Neural crest cell (in vitro differentiated cells): ENCODE results near the gene CCNB1IP1. TPM values are rescaled to one million over a fixed set of nuclear protein-coding genes. Genes with fewer than 3 reads are reported as not detected.
"Not testable (repeated sequence)": the region's sequence is repeated elsewhere in the genome, so short reads cannot be mapped to it uniquely, and the experiment has no call there.

Source experiments
- DNase-seq: peaks from one replicate; pipeline ENCODE4 v3.0.0; 2021; ENCODE audit warnings: low read depth, mixed read lengths, low spot score
- H3K27ac Mint-ChIP-seq: one replicate; pipeline ENCODE4 v1.8.0; 2021; ENCODE audit warnings: mild to moderate bottlenecking, mixed read lengths; ENCODE audit not compliant: unreplicated experiment
- H3K27me3 Mint-ChIP-seq: 2 replicates; pipeline ENCODE4 v1.8.0; 2021; ENCODE audit warnings: low read depth, mild to moderate bottlenecking, mixed read lengths
- H3K36me3 Mint-ChIP-seq: 2 replicates; pipeline ENCODE4 v1.8.0; 2021; ENCODE audit warnings: low read depth, mild to moderate bottlenecking, mixed read lengths
- H3K4me1 Mint-ChIP-seq: 2 replicates; pipeline ENCODE4 v1.8.0; 2021; ENCODE audit warnings: mixed read lengths
- H3K4me3 Mint-ChIP-seq: one replicate; pipeline ENCODE4 v1.8.0; 2021; ENCODE audit warnings: mild to moderate bottlenecking, mixed read lengths
- H3K9me3 Mint-ChIP-seq: 2 replicates; pipeline ENCODE4 v1.8.0; 2021; ENCODE audit warnings: mixed read lengths
- CTCF ChIP-seq: fragments of 200-600 bp; sonication (generic); conservative IDR thresholded peaks from 2 replicates; pipeline ENCODE4 v1.5.0; 2021; ENCODE audit warnings: antibody characterized with exemption, mild to moderate bottlenecking
- total RNA-seq: library from RNA; stranded (reverse); gene quantifications from 2 replicates; pipeline ENCODE4 v1.2.1, GENCODE V29; 2021

The CCNB1IP1 gene
- total RNA-seq, 1 donor from 2014 or later, result 127 TPM

- peak overlapping the region; percentile 96 for H3K4me3 Mint-ChIP-seq
- no peak for DNase-seq
- peaks cover 21% of the 10 kb centered on the region for H3K4me1 Mint-ChIP-seq
- no peak for TF ChIP-seq CTCF
- no peaks in the 10 kb centered on the region for H3K9me3 Mint-ChIP-seq
- H3K27me3 Mint-ChIP-seq, result peaks cover 8% of the 10 kb centered on the region
- peaks cover 11% of the 10 kb centered on the region for H3K36me3 Mint-ChIP-seq
- H3K27ac Mint-ChIP-seq, result peak overlapping the region; percentile 97
Measured at GRCh38 chr14:20343862-20344220, 10.8 kb upstream of the CCNB1IP1 start.

GRCh38 chr14:20343092-20343861 is 10.2 kb upstream of the CCNB1IP1 start, which contains the start of gene PARP2:
PARP2 (plus strand) TSS chr14:20343635; CDS start chr14:20343642, 7 bp downstream.
- Mint-ChIP-seq H3K36me3 (peaks cover 11% of the 10 kb centered on the region), H3K27ac (peak within 1 kb of the TSS; percentile 97), H3K9me3 (no peaks in the 10 kb centered on the region), H3K4me1 (peaks cover 21% of the 10 kb centered on the region), H3K4me3 (peak within 1 kb of the TSS; percentile 96), H3K27me3 (peaks cover 8% of the 10 kb centered on the region)
- no peak for TF ChIP-seq CTCF
- peak; percentile 95 for DNase-seq

- H3K4me3 Mint-ChIP-seq, result peak overlapping the region; percentile 96
- H3K4me1 Mint-ChIP-seq, result peaks cover 21% of the 10 kb centered on the region
- no peak overlapping the region for H3K27ac Mint-ChIP-seq
- no peak for DNase-seq
- H3K36me3 Mint-ChIP-seq, result peaks cover 10% of the 10 kb centered on the region
- TF ChIP-seq CTCF, result no peak
- H3K9me3 Mint-ChIP-seq, result no peaks in the 10 kb centered on the region
- H3K27me3 Mint-ChIP-seq, result peaks cover 8% of the 10 kb centered on the region
Measured at GRCh38 chr14:20341646-20342045, 8.6 kb upstream of the CCNB1IP1 start.

- not testable (repeated sequence) for H3K9me3 Mint-ChIP-seq, H3K27ac Mint-ChIP-seq, H3K36me3 Mint-ChIP-seq, H3K27me3 Mint-ChIP-seq, DNase-seq
- Mint-ChIP-seq H3K4me1 (peaks cover 21% of the 10 kb centered on the region), H3K4me3 (peak overlapping the region; percentile 67)
Measured at GRCh38 chr14:20341032-20341431, 8.0 kb upstream of the CCNB1IP1 start.

GRCh38 chr14:20334017-20334416 is 938 bp upstream of the CCNB1IP1 start:
- no peak for DNase-seq
- Mint-ChIP-seq H3K9me3 (no peaks in the 10 kb centered on the region), H3K36me3 (peaks cover 3% of the 10 kb centered on the region), H3K27ac (no peak overlapping the region), H3K4me3 (no peak overlapping the region), H3K27me3 (no peaks in the 10 kb centered on the region), H3K4me1 (peaks cover 36% of the 10 kb centered on the region)
- TF ChIP-seq CTCF, result no peak

GRCh38 chr14:20333494-20333841 is 389 bp upstream of the CCNB1IP1 start:
- TF ChIP-seq CTCF, result no peak
- Mint-ChIP-seq H3K36me3 (peaks cover 3% of the 10 kb centered on the region), H3K27ac (peak overlapping the region; percentile 100), H3K9me3 (no peaks in the 10 kb centered on the region), H3K27me3 (no peaks in the 10 kb centered on the region), H3K4me3 (peak overlapping the region; percentile 98), H3K4me1 (peaks cover 41% of the 10 kb centered on the region)
- DNase-seq, result no peak
